ENCODE results near the gene FGFBP3. TPM values are rescaled to one million over a fixed set of nuclear protein-coding genes. Genes with fewer than 3 reads are reported as not detected.

Gene FGFBP3
- total and polyA plus RNA-seq, 8 donors = 0.76 to 4.2 (median 3.6) TPM

- intact Hi-C loops (cut with DNase I) = no loop called here
- peak; percentile 98 for ATAC-seq
Observed at GRCh38 chr10:91923371-91924211, 14.3 kb upstream of the FGFBP3 start, which contains the start of gene BTAF1. BTAF1 (plus strand) TSS chr10:91923770; CDS start chr10:91924077, 307 bp downstream.

GRCh38 chr10:91919651-91920050 lies 10.4 kb upstream of the FGFBP3 start:
- ATAC-seq (no peak), DNase-seq (no peak)
- H3K27ac ChIP-seq = no peak overlapping the region
- TF ChIP-seq CTCF (IDR thresholded peaks at IDR 0.05) = no peak
- H3K4me3 ChIP-seq = no peak overlapping the region
- intact Hi-C loops (cut with DNase I) = no loop called here
- H3K36me3 ChIP-seq = no peaks in the 10 kb centered on the region
- H3K9me3 ChIP-seq = peaks cover 0 to 4% of the 10 kb centered on the region in 2 donors
- H3K27me3 ChIP-seq = peaks cover 0 to 16% of the 10 kb centered on the region in 2 donors
- H3K4me1 ChIP-seq = peaks cover 1 to 9% of the 10 kb centered on the region in 2 donors

More at GRCh38 chr10:91923371-91924211, 14.3 kb upstream of the FGFBP3 start, which contains the start of gene BTAF1:
- Histone ChIP-seq H3K4me3 (peak within 1 kb of the TSS; percentile 72 to 88), H3K27me3 (no peaks in the 10 kb centered on the region), H3K27ac (peak within 1 kb of the TSS; percentile 96 to 97), H3K4me1 (peaks cover 9 to 37% of the 10 kb centered on the region in 2 donors), H3K36me3 (no peaks in the 10 kb centered on the region), H3K9me3 (peaks cover 0 to 4% of the 10 kb centered on the region in 2 donors)
- DNase-seq = peak; percentile 96 to 99 (median 98)
- TF ChIP-seq CTCF (IDR thresholded peaks at IDR 0.05) = no peak

DNA sequence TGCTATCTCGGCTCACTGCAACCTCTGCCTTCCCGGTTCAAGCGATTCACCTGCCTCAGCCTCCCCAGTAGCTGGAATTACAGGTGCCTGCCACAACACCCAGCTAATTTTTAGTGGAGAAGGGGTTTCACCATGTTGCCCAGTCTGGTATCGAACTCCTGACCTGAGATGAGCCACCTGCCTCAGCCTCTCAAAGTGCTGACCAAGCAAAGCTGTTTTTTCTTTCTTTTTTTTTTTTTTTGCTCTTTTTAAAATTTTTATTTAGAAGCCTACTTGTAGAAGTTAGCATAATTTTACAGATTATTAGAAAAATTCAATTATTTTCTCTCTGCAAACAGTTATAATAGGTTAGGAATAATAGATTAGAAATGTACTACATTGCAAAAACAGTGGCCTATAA lies 1.2 kb upstream of the FGFBP3 start:
- ATAC-seq (no peak), DNase-seq (no peak)
- Histone ChIP-seq H3K27me3 (peaks cover 0 to 11% of the 10 kb centered on the region in 2 donors), H3K27ac (no peak overlapping the region), H3K36me3 (no peaks in the 10 kb centered on the region), H3K4me1 (peaks cover 5 to 23% of the 10 kb centered on the region in 2 donors), H3K9me3 (no peaks in the 10 kb centered on the region), H3K4me3 (no peak overlapping the region)
- TF ChIP-seq CTCF (IDR thresholded peaks at IDR 0.05) = no peak
- intact Hi-C loops (cut with DNase I) = no loop called here

- Histone ChIP-seq H3K36me3 (no peaks in the 10 kb centered on the region), H3K9me3 (no peaks in the 10 kb centered on the region), H3K27me3 (peaks cover 0 to under 1% of the 10 kb centered on the region in 2 donors), H3K4me1 (peaks cover 5 to 23% of the 10 kb centered on the region in 2 donors), H3K4me3 (peak overlapping the region; percentile 79 to 83), H3K27ac (peak overlapping the region; percentile 71 to 82)
- DNase-seq (peak; percentile 81 to 92 (median 86)), ATAC-seq (peak; percentile 96)
- TF ChIP-seq CTCF (IDR thresholded peaks at IDR 0.05) = peak; percentile 18 to 23
- intact Hi-C loops (cut with DNase I) = loop anchor here in 1 of 2 donors (10.0 kb wide), 1 partner anchor 64 kb away; no protein-coding TSS in a partner anchor
Observed at GRCh38 chr10:91908337-91909116, 759 bp downstream of the FGFBP3 start.
